K562 (cell line): ENCODE data around the gene SAP30L.

Source experiments
- BRCA1 ChIP-seq, 2 experiments: fragments of 450-650 bp in 1 of 2; sonication (generic) in 1 of 2; formaldehyde crosslinking in 1 of 2; IDR thresholded peaks; 2 replicates each; pipeline versions ENCODE4 v1.5.0 to v1.6.1; 2017 to 2020; ENCODE audit warnings: mild to moderate bottlenecking in 1 of 2, missing genetic modification reagents in 1 of 2
- CTCF ChIP-seq, 3 experiments: IDR thresholded peaks in 2 of 3; conservative IDR thresholded peaks in 1 of 3; 2 replicates each; pipeline ENCODE4 v1.5.1; 2011 to 2012; ENCODE audit warnings: low read length in 3 of 3, mild to moderate bottlenecking in 3 of 3, control low read depth in 2 of 3, improper control_type of control experiment in 1 of 3, inconsistent platforms in 1 of 3, low read depth in 1 of 3, mixed read lengths in 1 of 3, moderate library complexity in 1 of 3; ENCODE audit not compliant: insufficient read depth in 2 of 3
- HCFC1 ChIP-seq: IDR thresholded peaks from 2 replicates; pipeline ENCODE4 v1.6.1; 2012; ENCODE audit warnings: low read depth, low read length, improper control_type of control experiment
- RBBP5 ChIP-seq: fragments of 200-600 bp; sonication (generic); IDR thresholded peaks from 2 replicates; pipeline ENCODE4 v1.6.1; 2012; ENCODE audit warnings: borderline replicate concordance, mild to moderate bottlenecking, low read length, control low read depth, inconsistent platforms; ENCODE audit not compliant: insufficient read depth, poor library complexity, severe bottlenecking
- TCF15 ChIP-seq: fragments of 250-450 bp; sonication (Bioruptor Pico); IDR thresholded peaks from 2 replicates; pipeline ENCODE4 v1.8.0; 2022; ENCODE audit warnings: moderate library complexity, mild to moderate bottlenecking, inconsistent platforms
- TRIM28 ChIP-seq: fragments of 450-650 bp; IDR thresholded peaks from 2 replicates; pipeline ENCODE4 v1.6.1; 2017
- U2AF2 ChIP-seq: fragments of 200-400 bp; formaldehyde crosslinking; optimal IDR thresholded peaks from 2 replicates; pipeline ENCODE3; 2017; ENCODE audit warnings: low read depth, mild to moderate bottlenecking, low read length
- ZNF23 ChIP-seq: fragments of 250-450 bp; sonication (Bioruptor Pico); IDR thresholded peaks from 2 replicates; pipeline ENCODE4 v1.4.0; 2020; ENCODE audit warnings: mild to moderate bottlenecking
- ZNF584 ChIP-seq: fragments of 200-800 bp; sonication (Bioruptor generic); IDR thresholded peaks from 2 replicates; pipeline ENCODE4 v1.6.1; 2016; ENCODE audit warnings: low read depth, mild to moderate bottlenecking, missing genetic modification characterization, missing compliant biosample characterization

GRCh38 chr5:154456540-154456939 lies 10.7 kb downstream of the SAP30L start:
- TF ChIP-seq HCFC1 (no peak), RBBP5 (no peak), BRCA1 (IDR thresholded peaks at IDR 0.05) (no peak), BRCA1 (CRISPR knock-in tag; IDR thresholded peaks at IDR 0.05) (no peak), ZNF584 (peak; percentile 25; the same call in 1 of the 2 replicates), TRIM28 (no peak), ZNF23 (CRISPR knock-in tag) (no peak), U2AF2 (no peak), CTCF (IDR thresholded peaks at IDR 0.05 in 2 of 3, conservative IDR thresholded peaks at IDR 0.05 in 1 of 3; ENCODE audit: insufficient read depth in 2 of 3, low read depth in 1 of 3, low read length in 3 of 3) (no peak), TCF15 (no peak)
